GM13977 (cell line): ENCODE data around the gene LMCD1.

Experiments
- DNase-seq: peaks from one replicate; pipeline ENCODE4 v3.0.0; 2012; ENCODE audit warnings: low spot score
- CTCF ChIP-seq: IDR thresholded peaks from 2 replicates; pipeline ENCODE4 v1.5.1; 2012; ENCODE audit warnings: mild to moderate bottlenecking, control low read depth; ENCODE audit not compliant: insufficient read depth; ENCODE audit errors: extremely low read depth, missing control alignments
- in situ Hi-C: fragments of 300-500 bp; cut with MboI; formaldehyde crosslinking; loops from one replicate; pipeline ENCODE4 v1.12.0; 2022; ENCODE audit warnings: low sequenced_read_pairs, low pct_unique_long_range_greater_than_20kb, mixed read lengths, inconsistent platforms; ENCODE audit not compliant: unreplicated experiment

The LMCD1 gene

GRCh38 chr3:8470801-8471200 lies 30.8 kb upstream of the LMCD1 start:
- in situ Hi-C loops: no loop called here

GRCh38 chr3:8472549-8472948 lies 29.1 kb upstream of the LMCD1 start:
- in situ Hi-C loops: no loop called here
- no peak for TF ChIP-seq CTCF
- DNase-seq: no peak

More at GRCh38 chr3:8470801-8471200, 30.8 kb upstream of the LMCD1 start:
- TF ChIP-seq CTCF: no peak
- no peak for DNase-seq

GRCh38 chr3:8473029-8473428 lies 28.6 kb upstream of the LMCD1 start:
- in situ Hi-C loops: no loop called here
- TF ChIP-seq CTCF: no peak

GRCh38 chr3:8473990-8474389 lies 27.6 kb upstream of the LMCD1 start:
- no peak for DNase-seq
- TF ChIP-seq CTCF: no peak
- in situ Hi-C loops: no loop called here

More at GRCh38 chr3:8473029-8473428, 28.6 kb upstream of the LMCD1 start:
- no peak for DNase-seq

GRCh38 chr3:8474991-8475390 lies 26.6 kb upstream of the LMCD1 start:
- no peak for TF ChIP-seq CTCF
- DNase-seq: no peak
- in situ Hi-C loops: no loop called here

GRCh38 chr3:8480699-8481098 lies 20.9 kb upstream of the LMCD1 start:
- TF ChIP-seq CTCF: no peak
- in situ Hi-C loops: no loop called here
- DNase-seq: no peak

GRCh38 chr3:8481380-8481779 lies 20.2 kb upstream of the LMCD1 start:
- no peak for TF ChIP-seq CTCF
- DNase-seq: no peak
- in situ Hi-C loops: no loop called here
